Measurements from ENCODE around the gene POU6F2. TPM values are rescaled to one million over a fixed set of nuclear protein-coding genes. Genes with fewer than 3 reads are reported as not detected.

POU6F2 gene
- polyA plus RNA-seq, 2 of the 4 experiments (the other 2 are of a cell fraction): not detected

DNA sequence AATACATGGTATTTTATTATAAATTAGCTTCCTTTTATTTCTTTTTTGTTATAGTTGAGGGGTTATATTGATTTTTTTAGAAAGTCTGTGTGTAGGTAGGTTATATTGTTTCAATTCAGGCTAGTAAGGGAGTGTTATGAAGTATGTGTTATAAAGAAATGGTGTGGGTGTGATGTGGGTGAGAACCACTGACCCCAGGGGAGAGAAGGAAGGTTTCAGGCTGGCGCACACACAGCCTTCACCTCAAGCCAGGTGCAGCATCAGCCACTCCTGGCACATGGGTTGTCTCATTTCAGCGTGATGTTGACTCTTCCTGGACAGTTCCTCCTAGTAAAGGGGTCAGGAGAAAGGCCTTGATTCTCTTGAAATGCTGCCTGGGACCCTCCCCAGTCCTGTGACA is 291.3 kb downstream of the POU6F2 start:
- WGBS (ENCODE audit: missing lambda C conversion rate): 18% methylated on average over 2 of the region's 2 CpGs
- Histone ChIP-seq H3K4me2 (no peak overlapping the region), H3K9me3 (no peaks in the 10 kb centered on the region), H3K4me1 (no peaks in the 10 kb centered on the region), H3K27ac (no peak overlapping the region), H3K4me3 (no peak overlapping the region)
- ATAC-seq (no peak), FAIRE-seq (no peak), DNase-seq (ENCODE audit: low read depth in 1 of 2, low spot score in 1 of 2) (no peak)
- POLR2A ChIA-PET: no interaction called here
- TF ChIP-seq, protein P1, sequence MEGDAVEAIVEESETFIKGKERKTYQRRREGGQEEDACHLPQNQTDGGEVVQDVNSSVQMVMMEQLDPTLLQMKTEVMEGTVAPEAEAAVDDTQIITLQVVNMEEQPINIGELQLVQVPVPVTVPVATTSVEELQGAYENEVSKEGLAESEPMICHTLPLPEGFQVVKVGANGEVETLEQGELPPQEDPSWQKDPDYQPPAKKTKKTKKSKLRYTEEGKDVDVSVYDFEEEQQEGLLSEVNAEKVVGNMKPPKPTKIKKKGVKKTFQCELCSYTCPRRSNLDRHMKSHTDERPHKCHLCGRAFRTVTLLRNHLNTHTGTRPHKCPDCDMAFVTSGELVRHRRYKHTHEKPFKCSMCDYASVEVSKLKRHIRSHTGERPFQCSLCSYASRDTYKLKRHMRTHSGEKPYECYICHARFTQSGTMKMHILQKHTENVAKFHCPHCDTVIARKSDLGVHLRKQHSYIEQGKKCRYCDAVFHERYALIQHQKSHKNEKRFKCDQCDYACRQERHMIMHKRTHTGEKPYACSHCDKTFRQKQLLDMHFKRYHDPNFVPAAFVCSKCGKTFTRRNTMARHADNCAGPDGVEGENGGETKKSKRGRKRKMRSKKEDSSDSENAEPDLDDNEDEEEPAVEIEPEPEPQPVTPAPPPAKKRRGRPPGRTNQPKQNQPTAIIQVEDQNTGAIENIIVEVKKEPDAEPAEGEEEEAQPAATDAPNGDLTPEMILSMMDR (IDR thresholded peaks at IDR 0.05): no peak
- TF ChIP-seq TP53 (CRISPR knock-in tag; IDR thresholded peaks at IDR 0.05) (no peak), ZSCAN20 (CRISPR knock-in tag; IDR thresholded peaks at IDR 0.05) (no peak), ZC3H11A (IDR thresholded peaks at IDR 0.05) (no peak), SMC3 (IDR thresholded peaks at IDR 0.05) (no peak), HOXB13 (CRISPR knock-in tag; IDR thresholded peaks at IDR 0.05; ENCODE audit: low read depth) (no peak), ZNF302 (CRISPR knock-in tag; IDR thresholded peaks at IDR 0.05) (no peak), KDM5A (IDR thresholded peaks at IDR 0.05) (no peak), NFE2L2 (conservative IDR thresholded peaks at IDR 0.05; ENCODE audit: low read length) (no peak), RFX5 (IDR thresholded peaks at IDR 0.05) (no peak), CHD2 (IDR thresholded peaks at IDR 0.05; ENCODE audit: low read length, partially characterized antibody) (no peak), RNF2 (IDR thresholded peaks at IDR 0.05; ENCODE audit: borderline replicate concordance, low read depth) (no peak), MAZ (IDR thresholded peaks at IDR 0.05; ENCODE audit: borderline replicate concordance, low read depth, low read length) (no peak), ZFP36 (IDR thresholded peaks at IDR 0.05; ENCODE audit: borderline replicate concordance, partially characterized antibody) (no peak), RARB (CRISPR knock-in tag; IDR thresholded peaks at IDR 0.05) (no peak)
- TF ChIP-seq, protein P2, sequence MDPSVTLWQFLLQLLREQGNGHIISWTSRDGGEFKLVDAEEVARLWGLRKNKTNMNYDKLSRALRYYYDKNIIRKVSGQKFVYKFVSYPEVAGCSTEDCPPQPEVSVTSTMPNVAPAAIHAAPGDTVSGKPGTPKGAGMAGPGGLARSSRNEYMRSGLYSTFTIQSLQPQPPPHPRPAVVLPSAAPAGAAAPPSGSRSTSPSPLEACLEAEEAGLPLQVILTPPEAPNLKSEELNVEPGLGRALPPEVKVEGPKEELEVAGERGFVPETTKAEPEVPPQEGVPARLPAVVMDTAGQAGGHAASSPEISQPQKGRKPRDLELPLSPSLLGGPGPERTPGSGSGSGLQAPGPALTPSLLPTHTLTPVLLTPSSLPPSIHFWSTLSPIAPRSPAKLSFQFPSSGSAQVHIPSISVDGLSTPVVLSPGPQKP (IDR thresholded peaks at IDR 0.05; ENCODE audit: low read depth, low read length): no peak
- CTCF ChIA-PET: no interaction called here

DNA sequence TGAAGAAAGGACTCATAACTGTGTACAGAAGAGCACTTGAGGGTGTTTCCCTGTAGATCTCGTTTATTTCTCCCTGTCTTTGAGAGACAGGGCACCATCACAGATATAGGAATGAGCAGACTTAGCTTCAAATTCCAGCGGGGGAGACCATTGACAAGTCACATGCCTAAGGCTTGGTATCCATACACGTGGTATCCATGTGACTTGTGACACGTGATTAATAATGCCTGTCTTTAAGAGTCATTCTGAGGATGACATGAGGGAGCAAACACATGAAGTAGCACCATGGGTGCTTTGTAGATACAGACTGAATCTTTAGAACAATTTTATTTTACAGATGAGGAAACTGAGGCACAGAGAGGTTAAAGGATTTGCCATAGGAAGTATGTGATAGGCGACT is 292.3 kb downstream of the POU6F2 start:
- Histone ChIP-seq H3K27ac (no peak overlapping the region), H3K9me3 (no peaks in the 10 kb centered on the region), H3K4me3 (no peak overlapping the region), H3K4me1 (no peaks in the 10 kb centered on the region), H3K4me2 (no peak overlapping the region)
- ChIA-PET CTCF (no interaction called here), POLR2A (no interaction called here)
- DNase-seq (ENCODE audit: low read depth in 1 of 2, low spot score in 1 of 2): no peak
- FAIRE-seq: no peak
- 0% methylated on average over 5 of the region's 5 CpGs for WGBS (ENCODE audit: missing lambda C conversion rate)
- ATAC-seq: no peak
- TF ChIP-seq, protein P3, sequence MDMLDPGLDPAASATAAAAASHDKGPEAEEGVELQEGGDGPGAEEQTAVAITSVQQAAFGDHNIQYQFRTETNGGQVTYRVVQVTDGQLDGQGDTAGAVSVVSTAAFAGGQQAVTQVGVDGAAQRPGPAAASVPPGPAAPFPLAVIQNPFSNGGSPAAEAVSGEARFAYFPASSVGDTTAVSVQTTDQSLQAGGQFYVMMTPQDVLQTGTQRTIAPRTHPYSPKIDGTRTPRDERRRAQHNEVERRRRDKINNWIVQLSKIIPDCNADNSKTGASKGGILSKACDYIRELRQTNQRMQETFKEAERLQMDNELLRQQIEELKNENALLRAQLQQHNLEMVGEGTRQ (IDR thresholded peaks at IDR 0.05): peak; percentile 70
- TF ChIP-seq, protein P4, sequence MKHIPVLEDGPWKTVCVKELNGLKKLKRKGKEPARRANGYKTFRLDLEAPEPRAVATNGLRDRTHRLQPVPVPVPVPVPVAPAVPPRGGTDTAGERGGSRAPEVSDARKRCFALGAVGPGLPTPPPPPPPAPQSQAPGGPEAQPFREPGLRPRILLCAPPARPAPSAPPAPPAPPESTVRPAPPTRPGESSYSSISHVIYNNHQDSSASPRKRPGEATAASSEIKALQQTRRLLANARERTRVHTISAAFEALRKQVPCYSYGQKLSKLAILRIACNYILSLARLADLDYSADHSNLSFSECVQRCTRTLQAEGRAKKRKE (CRISPR knock-in tag; IDR thresholded peaks at IDR 0.05; ENCODE audit: low read depth): no peak

DNA sequence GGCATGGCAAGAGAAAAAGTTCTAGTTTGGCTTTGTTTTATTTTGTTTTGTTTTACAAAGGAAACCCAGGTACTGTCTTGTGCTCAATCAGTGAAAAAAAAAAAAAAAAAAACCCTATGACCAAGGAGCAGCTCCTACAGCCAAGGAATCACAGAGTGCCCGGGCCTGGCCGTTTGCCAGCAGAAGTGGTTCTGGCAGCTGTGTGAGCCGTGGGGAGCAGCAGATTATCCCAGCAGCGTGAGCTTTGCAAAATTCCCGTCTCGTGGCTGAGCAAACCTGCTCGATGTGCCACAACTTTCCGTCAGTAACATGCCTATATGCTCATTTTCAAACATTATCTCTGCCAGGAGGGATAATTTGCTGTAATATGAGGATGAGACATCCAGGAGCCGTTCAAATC is 293.7 kb downstream of the POU6F2 start:
- ChIA-PET POLR2A (no interaction called here), CTCF (interaction anchor here (0.6 to 1.1 kb wide), 2 partner anchors 66 to 71 kb away, joined by 3 read pairs; no protein-coding TSS in a partner anchor)
- no peak overlapping the region for H3K4me3 ChIP-seq
- H3K4me2 ChIP-seq: no peak overlapping the region; the same call in 2 of the 3 replicates
- WGBS (ENCODE audit: missing lambda C conversion rate): under 1% methylated on average over 9 of the region's 9 CpGs
- H3K9me3 ChIP-seq: no peaks in the 10 kb centered on the region
- FAIRE-seq: no peak
- no peak for ATAC-seq
- DNase-seq (ENCODE audit: low read depth in 1 of 2, low spot score in 1 of 2): peak in 1 of 2 experiments; percentile 3
- no peak overlapping the region for H3K27ac ChIP-seq
- TF ChIP-seq NR3C1 (IDR thresholded peaks at IDR 0.05) (no peak), ZNF302 (CRISPR knock-in tag; IDR thresholded peaks at IDR 0.05) (no peak), MAFK (IDR thresholded peaks at IDR 0.05; ENCODE audit: partially characterized antibody) (no peak), POLR2AphosphoS2 (conservative IDR thresholded peaks at IDR 0.05; ENCODE audit: low read length) (no peak), TP53 (CRISPR knock-in tag; IDR thresholded peaks at IDR 0.05) (no peak), BHLHE40 (IDR thresholded peaks at IDR 0.05; ENCODE audit: low read depth, low read length) (no peak), RAD21 (conservative IDR thresholded peaks at IDR 0.05 in 1 of 2, IDR thresholded peaks at IDR 0.05 in 1 of 2) (no peak), JUNB (IDR thresholded peaks at IDR 0.05) (no peak)
- TF ChIP-seq, protein P5, sequence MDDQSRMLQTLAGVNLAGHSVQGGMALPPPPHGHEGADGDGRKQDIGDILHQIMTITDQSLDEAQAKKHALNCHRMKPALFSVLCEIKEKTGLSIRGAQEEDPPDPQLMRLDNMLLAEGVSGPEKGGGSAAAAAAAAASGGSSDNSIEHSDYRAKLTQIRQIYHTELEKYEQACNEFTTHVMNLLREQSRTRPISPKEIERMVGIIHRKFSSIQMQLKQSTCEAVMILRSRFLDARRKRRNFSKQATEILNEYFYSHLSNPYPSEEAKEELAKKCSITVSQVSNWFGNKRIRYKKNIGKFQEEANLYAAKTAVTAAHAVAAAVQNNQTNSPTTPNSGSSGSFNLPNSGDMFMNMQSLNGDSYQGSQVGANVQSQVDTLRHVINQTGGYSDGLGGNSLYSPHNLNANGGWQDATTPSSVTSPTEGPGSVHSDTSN (IDR thresholded peaks at IDR 0.05): no peak
- TF ChIP-seq, protein P6, sequence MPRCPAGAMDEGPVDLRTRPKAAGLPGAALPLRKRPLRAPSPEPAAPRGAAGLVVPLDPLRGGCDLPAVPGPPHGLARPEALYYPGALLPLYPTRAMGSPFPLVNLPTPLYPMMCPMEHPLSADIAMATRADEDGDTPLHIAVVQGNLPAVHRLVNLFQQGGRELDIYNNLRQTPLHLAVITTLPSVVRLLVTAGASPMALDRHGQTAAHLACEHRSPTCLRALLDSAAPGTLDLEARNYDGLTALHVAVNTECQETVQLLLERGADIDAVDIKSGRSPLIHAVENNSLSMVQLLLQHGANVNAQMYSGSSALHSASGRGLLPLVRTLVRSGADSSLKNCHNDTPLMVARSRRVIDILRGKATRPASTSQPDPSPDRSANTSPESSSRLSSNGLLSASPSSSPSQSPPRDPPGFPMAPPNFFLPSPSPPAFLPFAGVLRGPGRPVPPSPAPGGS (IDR thresholded peaks at IDR 0.05): no peak
- TF ChIP-seq, protein P2 (IDR thresholded peaks at IDR 0.05; ENCODE audit: low read depth, low read length): no peak
- no peaks in the 10 kb centered on the region for H3K4me1 ChIP-seq
